Osteocyte (in vitro differentiated cells): ENCODE data around the gene LYZL6. TPM values are rescaled to one million over a fixed set of nuclear protein-coding genes. Genes with fewer than 3 reads are reported as not detected.

Experiments used
- DNase-seq: peaks from one replicate; pipeline ENCODE4 v3.0.0; 2021; ENCODE audit warnings: mixed read lengths; ENCODE audit not compliant: unreplicated experiment; ENCODE audit errors: extremely low spot score
- H3K27ac Mint-ChIP-seq: one replicate; pipeline ENCODE4 v1.8.0; 2021; ENCODE audit warnings: mild to moderate bottlenecking, mixed read lengths; ENCODE audit not compliant: unreplicated experiment
- H3K27me3 Mint-ChIP-seq: one replicate; pipeline ENCODE4 v1.8.0; 2021; ENCODE audit warnings: mixed read lengths; ENCODE audit not compliant: unreplicated experiment
- H3K36me3 Mint-ChIP-seq: one replicate; pipeline ENCODE4 v1.8.0; 2021; ENCODE audit warnings: mixed read lengths; ENCODE audit not compliant: unreplicated experiment
- H3K4me1 Mint-ChIP-seq: one replicate; pipeline ENCODE4 v1.8.0; 2021; ENCODE audit warnings: mixed read lengths; ENCODE audit not compliant: unreplicated experiment
- H3K4me3 Mint-ChIP-seq: one replicate; pipeline ENCODE4 v1.8.0; 2021; ENCODE audit warnings: mild to moderate bottlenecking, moderate library complexity, mixed read lengths; ENCODE audit not compliant: unreplicated experiment
- H3K9me3 Mint-ChIP-seq: one replicate; pipeline ENCODE4 v1.8.0; 2021; ENCODE audit warnings: mixed read lengths; ENCODE audit not compliant: unreplicated experiment
- CTCF ChIP-seq: fragments of 200-600 bp; sonication (generic); IDR thresholded peaks from 2 replicates; pipeline ENCODE4 v1.5.0; 2021; ENCODE audit warnings: antibody characterized with exemption, mild to moderate bottlenecking, moderate library complexity
- total RNA-seq: library from RNA; stranded (reverse); gene quantifications from 2 replicates; pipeline ENCODE4 v1.2.1, GENCODE V29; 2021

LYZL6 gene
- total RNA-seq, 1 donor from 2014 or later: not detected

- Mint-ChIP-seq H3K27me3 (no peaks in the 10 kb centered on the region), H3K4me3 (no peak overlapping the region), H3K9me3 (no peaks in the 10 kb centered on the region), H3K4me1 (peaks cover 28% of the 10 kb centered on the region), H3K27ac (no peak overlapping the region), H3K36me3 (no peaks in the 10 kb centered on the region)
- TF ChIP-seq CTCF: no peak
- DNase-seq: no peak
Measured at GRCh38 chr17:35895636-35896587, 47.6 kb downstream of the LYZL6 start.

- Mint-ChIP-seq H3K27me3 (no peaks in the 10 kb centered on the region), H3K4me3 (no peak overlapping the region), H3K9me3 (no peaks in the 10 kb centered on the region), H3K4me1 (peaks cover 29% of the 10 kb centered on the region), H3K36me3 (no peaks in the 10 kb centered on the region), H3K27ac (no peak overlapping the region)
- no peak for DNase-seq
- no peak for TF ChIP-seq CTCF
Measured at GRCh38 chr17:35894206-35894605, 49.3 kb downstream of the LYZL6 start.

- H3K4me1 Mint-ChIP-seq: peaks cover 29% of the 10 kb centered on the region
- no peak for DNase-seq
- H3K9me3 Mint-ChIP-seq: no peaks in the 10 kb centered on the region
- no peaks in the 10 kb centered on the region for H3K27me3 Mint-ChIP-seq
- no peak overlapping the region for H3K27ac Mint-ChIP-seq
- no peaks in the 10 kb centered on the region for H3K36me3 Mint-ChIP-seq
- H3K4me3 Mint-ChIP-seq: no peak overlapping the region
- TF ChIP-seq CTCF: no peak
Measured at GRCh38 chr17:35893751-35894150, 49.8 kb downstream of the LYZL6 start.

- Mint-ChIP-seq H3K9me3 (no peaks in the 10 kb centered on the region), H3K4me1 (peaks cover 25% of the 10 kb centered on the region), H3K27ac (peak overlapping the region; percentile 44), H3K4me3 (no peak overlapping the region), H3K27me3 (no peaks in the 10 kb centered on the region), H3K36me3 (no peaks in the 10 kb centered on the region)
- no peak for DNase-seq
- TF ChIP-seq CTCF: no peak
Measured at GRCh38 chr17:35892091-35893035, 51.1 kb downstream of the LYZL6 start.
